GM18507 (cell line): ENCODE data around the gene MAP3K15.

Experiments used
- DNase-seq: peaks from one replicate; pipeline ENCODE4 v3.0.0; 2011; ENCODE audit warnings: low read depth; ENCODE audit not compliant: insufficient read length; ENCODE audit errors: extremely low spot score
- FAIRE-seq: peaks from 2 replicates; lab custom pipeline; 2011; peaks lifted over from hg19 to GRCh38; lab: Jason Lieb, UNC

MAP3K15 gene, protein sequence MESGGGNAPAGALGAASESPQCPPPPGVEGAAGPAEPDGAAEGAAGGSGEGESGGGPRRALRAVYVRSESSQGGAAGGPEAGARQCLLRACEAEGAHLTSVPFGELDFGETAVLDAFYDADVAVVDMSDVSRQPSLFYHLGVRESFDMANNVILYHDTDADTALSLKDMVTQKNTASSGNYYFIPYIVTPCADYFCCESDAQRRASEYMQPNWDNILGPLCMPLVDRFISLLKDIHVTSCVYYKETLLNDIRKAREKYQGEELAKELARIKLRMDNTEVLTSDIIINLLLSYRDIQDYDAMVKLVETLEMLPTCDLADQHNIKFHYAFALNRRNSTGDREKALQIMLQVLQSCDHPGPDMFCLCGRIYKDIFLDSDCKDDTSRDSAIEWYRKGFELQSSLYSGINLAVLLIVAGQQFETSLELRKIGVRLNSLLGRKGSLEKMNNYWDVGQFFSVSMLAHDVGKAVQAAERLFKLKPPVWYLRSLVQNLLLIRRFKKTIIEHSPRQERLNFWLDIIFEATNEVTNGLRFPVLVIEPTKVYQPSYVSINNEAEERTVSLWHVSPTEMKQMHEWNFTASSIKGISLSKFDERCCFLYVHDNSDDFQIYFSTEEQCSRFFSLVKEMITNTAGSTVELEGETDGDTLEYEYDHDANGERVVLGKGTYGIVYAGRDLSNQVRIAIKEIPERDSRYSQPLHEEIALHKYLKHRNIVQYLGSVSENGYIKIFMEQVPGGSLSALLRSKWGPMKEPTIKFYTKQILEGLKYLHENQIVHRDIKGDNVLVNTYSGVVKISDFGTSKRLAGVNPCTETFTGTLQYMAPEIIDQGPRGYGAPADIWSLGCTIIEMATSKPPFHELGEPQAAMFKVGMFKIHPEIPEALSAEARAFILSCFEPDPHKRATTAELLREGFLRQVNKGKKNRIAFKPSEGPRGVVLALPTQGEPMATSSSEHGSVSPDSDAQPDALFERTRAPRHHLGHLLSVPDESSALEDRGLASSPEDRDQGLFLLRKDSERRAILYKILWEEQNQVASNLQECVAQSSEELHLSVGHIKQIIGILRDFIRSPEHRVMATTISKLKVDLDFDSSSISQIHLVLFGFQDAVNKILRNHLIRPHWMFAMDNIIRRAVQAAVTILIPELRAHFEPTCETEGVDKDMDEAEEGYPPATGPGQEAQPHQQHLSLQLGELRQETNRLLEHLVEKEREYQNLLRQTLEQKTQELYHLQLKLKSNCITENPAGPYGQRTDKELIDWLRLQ (N-terminal part only)

DNA sequence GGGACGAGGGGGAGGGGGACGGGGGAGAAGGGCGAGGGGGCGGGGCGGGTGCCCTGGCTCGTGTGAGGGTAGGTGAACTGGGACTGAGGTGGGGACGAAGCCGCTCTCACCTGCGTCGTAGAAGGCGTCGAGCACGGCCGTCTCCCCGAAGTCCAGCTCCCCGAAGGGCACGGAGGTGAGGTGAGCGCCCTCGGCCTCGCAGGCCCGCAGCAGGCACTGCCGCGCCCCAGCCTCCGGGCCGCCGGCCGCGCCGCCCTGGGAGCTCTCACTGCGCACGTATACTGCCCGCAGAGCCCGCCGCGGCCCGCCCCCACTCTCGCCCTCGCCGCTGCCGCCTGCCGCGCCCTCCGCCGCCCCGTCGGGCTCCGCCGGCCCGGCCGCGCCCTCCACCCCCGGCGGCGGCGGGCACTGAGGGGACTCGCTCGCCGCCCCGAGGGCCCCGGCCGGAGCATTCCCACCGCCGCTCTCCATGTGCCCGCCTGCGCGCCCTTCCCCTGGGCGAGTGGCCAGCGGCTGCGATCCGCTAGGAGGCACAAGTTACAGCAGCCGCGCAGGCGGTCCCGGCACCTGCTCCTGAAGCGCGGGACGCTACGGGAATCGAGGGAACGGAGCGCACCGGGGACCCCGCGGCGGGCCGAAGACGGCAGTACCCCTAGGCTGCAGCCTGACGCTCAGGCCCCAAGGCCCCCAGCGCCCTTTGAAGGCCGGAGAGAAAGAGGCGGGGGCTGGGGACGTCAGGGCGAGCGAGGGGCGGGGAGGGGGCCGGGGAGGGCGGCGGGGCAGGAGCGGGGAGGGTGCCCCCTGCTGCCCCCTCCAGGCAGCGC, at the start of gene MAP3K15:
TSS of gene MAP3K15 (minus strand) at position 718 of the 824 bp plus-strand sequence. CDS start at position 471, 247 bp downstream.
- FAIRE-seq (no peak), DNase-seq (peak; percentile 12)

DNA sequence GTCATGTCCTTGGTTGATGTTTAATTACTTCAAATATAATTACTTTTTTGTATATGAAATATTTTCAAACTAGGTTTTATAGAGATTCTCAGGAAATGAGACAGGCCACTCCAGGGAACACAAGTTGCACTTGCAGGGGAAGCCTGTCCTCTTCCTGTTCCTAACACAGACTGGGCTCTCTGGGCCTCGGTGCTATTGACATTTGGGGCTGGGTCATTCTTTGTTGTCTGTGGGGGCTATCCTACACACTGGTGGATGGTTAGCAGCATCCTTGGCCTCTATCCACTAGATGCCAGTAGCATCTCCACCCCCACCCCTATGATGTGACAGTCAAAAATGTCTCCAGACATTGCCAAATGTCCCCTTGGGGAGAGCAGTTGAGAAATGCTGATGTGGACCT, 49.3 kb upstream of the MAP3K15 start:
- no peak for DNase-seq
- FAIRE-seq, result no peak

DNA sequence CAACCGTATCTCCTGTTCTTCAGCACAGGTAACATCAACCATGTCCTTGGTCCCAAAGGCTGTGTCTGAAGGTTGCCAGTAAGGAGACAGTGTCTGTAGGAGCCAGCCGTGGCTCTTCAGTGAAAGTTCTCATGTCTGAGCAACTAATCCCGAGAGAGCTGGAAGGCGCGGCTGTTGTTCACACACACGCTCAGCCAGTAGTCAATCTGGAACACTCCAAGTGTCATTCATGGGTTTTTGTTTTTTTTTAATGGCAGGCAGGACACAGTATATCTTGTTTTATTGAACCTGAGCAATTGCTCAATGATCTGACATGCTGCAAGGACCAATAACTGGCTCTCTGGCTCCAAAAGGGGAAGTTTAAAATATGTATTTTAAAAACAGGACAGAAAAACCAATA, 48.4 kb upstream of the MAP3K15 start:
- no peak for FAIRE-seq
- no peak for DNase-seq

DNA sequence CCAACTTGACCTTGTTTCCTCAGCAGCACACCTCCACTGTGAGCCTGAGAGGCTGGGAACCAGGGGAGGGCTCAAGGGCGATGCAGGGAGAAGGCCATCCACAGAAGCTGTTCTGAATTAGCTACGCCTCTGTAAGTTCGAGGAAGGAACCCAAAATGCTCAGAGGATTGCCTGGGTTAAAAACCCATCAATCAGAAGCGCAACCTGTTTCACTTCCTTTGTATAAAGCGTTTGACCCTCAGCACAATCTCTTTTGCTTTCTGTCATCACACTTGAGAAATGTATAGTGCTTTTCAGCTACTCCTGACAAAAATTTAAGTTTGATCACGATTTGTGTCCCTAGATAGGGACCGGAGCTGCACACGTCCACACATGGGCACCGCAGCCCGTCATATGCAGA, 48.0 kb upstream of the MAP3K15 start:
- DNase-seq (no peak), FAIRE-seq (peak; percentile 87)

DNA sequence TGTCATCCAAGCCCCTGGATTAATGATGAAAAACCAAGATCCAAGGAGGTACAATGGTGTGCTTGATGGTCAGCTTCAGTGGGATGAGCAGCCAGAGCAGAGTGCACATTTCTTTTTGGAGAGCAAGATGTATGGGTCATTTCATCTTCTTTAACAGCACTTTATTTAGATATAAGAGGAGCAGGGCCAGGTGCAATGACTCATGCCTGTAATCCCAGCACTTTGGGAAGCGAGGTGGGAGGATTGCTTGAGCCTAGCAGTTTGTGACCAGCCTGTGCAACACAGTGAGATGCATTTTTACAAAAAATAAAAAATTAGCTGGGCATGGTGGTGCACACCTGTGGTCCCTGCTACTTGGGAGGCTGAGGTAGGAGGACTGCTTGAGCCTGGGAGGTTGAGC, 45.3 kb upstream of the MAP3K15 start:
- no peak for FAIRE-seq
- DNase-seq, result no peak

DNA sequence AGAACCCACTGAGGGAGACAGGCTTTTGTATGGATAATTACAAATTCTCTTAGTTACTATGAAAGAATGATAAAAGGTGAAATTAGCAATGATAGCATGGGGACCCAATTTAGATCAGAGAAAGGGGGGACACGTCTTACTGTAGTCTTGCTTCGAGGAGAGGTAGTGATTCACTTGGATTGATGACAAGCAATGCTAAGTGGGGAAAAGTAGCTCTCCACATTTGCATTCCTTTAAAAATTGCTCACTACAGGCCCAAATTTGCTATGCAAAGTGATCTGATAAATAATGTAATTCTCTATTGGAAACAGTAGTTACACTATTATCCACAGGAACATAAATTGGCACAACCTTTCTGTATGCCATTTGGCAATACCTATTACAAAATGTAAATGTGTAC, 42.5 kb upstream of the MAP3K15 start:
- no peak for DNase-seq
- no peak for FAIRE-seq

DNA sequence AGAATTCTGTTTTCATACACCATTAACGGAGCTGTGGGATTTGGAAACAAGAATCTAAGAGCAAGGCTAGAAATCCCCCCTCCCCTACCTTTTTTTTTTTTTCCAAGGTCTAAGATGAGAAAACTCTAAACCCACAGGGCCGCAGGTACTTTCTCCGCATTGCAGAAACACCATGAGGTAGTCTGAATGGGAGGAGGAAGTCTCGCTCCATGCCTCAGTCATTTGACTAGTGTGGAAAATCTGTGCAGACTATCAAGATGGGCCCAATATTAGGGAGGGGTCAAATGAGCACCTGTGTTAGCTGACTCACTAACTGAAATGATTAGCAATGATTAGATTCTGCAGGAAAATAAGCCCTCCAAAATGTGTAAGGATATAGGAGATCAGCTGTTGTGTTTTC, 40.9 kb upstream of the MAP3K15 start:
- no peak for FAIRE-seq
- no peak for DNase-seq

DNA sequence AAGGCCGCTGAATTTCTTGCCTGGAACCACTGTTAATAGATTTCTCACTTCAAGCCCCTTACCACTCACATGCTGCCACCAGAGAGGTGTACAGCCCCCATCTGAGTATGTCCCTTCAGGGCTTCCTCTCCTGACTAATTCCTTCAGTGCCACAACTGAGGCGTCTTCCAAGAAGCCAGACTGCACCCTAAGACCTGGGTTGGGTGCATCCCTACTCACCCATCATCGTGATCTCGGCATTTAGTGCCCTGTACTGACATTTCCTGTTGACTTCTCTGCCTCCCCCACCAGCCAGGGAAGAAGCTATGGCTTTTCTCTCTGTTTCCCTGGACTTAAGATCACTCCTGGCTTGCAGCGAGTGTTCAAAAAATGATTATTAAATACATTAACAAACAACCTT, 40.4 kb upstream of the MAP3K15 start:
- DNase-seq, result no peak
- FAIRE-seq, result no peak

DNA sequence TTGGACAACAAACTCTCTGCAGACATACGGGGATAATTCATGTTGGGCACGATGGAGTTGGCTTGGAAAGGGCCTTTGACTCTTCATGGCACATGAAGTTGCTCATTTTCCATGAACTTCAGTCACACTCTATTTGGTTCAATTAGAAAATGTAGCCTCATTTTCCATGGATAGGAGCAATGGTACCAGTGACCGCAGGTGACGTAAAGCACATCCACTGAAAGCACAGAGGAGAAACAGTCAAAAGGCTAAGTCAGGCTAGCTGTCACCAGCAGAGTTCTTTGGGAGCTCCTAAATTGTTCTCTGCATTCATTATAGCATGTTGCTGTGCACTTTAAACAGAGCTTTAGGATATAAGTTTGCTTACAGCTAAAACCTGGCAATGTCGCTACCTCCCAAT, 39.9 kb upstream of the MAP3K15 start:
- FAIRE-seq (peak; percentile 21), DNase-seq (no peak)

DNA sequence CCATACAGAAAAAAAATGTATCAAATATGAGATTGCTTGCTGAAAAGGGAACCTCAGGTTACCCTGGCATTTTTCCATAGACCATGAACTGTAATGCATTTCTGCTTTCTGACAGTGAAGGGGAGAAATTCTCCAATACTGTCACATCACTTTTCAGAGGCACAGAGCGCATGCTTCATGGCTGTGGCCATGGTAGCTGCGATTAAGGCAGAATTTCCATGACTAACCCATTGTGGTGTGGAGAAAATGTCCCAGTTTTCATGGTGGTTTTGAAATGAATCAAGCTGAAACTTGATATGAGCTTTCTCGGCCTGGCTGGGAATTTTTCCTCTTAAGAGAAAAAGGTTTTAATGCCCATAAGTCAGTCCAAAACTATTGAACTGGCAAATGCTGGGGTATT, 39.5 kb upstream of the MAP3K15 start:
- FAIRE-seq, result peak; percentile 18
- no peak for DNase-seq

DNA sequence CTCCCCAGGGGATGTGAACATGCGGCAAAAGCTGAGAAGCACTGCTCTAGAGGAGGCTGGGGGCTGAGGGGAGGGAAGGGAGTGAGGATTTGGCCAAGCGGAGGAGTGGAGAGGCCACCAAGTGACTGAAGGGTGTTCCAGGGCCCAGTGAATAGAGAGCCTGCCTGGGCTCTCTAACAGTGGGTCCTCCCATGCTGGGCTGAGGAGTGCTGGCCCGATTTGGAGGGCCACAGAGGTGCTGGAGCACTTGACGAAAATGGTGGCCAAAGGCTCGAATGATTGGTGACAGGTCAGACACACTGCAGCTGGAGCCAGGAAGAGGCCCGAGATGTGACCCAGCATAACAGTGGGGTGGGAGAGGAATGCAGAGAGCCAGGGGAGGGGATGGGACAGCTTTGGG, 37.5 kb upstream of the MAP3K15 start:
- no peak for FAIRE-seq

DNA sequence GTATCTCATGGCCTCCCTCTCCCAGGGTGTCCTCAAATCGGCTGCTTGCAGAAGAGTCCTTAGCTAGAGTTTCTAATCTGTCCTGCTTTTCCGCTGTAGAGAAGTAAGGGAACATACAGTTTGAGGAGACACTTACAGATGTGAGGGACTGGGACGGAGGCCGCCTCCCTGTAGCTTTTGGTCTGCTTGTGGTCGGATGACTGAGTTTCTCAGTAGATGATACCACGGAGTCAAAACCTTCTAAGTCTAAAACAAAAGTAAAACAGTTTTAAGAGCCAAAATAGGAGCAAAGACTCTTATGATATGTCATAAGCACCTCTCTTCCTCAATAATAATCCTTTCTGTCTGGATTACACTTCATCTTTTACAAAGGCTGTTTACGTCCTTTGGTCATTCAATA, 34.5 kb upstream of the MAP3K15 start:
- FAIRE-seq (peak; percentile 35), DNase-seq (no peak)

More for the DNA sequence above, 37.5 kb upstream of the MAP3K15 start:
- no peak for DNase-seq

DNA sequence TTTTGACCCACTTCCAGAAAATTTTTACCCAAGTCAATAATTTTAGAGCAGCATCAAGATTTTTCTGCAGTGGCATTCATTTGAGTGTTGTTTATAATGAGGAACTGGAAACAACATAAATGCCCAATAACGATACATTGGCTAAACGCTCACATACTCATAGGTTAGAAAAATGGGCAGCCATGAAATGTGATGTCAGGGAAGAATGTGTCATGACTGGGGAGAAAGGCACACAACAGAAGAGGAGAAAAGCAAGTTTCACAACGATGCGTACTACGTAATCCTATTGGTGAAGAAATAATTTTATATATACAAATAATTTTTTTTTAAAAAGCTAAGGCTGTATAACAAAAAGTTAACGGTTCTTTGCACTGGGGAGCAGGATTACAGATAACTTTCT, 33.6 kb upstream of the MAP3K15 start:
- FAIRE-seq, result no peak
- no peak for DNase-seq

DNA sequence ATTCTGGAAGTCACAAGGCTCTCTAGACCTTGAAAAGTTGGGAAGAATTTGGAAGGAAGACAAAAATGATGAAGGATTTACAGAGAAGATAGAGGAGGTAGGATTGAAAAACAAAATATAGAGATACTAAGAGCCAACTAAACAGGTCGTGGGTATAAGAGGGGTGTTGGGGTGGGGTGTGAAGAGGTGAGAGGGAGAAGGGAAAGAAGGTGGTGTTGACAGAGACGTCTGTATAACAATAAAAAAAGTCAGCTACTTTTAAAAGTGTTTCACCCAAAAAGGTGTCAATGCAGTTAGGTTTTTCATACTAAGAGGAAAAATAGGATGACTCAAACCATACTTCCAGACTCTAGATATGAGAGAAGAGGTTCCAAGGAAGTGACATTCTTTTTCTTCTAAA, 33.0 kb upstream of the MAP3K15 start:
- FAIRE-seq (no peak), DNase-seq (no peak)

DNA sequence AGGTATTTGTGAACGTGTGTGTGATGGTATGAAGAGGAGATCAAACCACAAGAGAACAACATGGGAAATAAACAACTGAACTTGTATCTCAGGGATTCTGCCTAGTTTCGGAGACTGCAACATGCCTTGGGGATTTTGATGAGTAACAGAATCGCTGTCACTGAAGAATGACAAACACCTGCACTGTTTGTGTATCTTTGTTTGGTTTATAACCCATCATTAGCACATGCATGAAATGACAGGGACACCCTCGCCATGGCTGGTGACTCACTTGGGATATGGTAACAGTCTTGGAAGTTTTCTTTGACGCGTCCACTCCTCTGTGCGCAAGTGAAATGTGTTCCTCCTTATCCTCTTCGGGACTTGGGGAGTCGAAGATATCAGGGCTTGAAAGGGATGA, 30.3 kb upstream of the MAP3K15 start:
- FAIRE-seq, result no peak
- no peak for DNase-seq

DNA sequence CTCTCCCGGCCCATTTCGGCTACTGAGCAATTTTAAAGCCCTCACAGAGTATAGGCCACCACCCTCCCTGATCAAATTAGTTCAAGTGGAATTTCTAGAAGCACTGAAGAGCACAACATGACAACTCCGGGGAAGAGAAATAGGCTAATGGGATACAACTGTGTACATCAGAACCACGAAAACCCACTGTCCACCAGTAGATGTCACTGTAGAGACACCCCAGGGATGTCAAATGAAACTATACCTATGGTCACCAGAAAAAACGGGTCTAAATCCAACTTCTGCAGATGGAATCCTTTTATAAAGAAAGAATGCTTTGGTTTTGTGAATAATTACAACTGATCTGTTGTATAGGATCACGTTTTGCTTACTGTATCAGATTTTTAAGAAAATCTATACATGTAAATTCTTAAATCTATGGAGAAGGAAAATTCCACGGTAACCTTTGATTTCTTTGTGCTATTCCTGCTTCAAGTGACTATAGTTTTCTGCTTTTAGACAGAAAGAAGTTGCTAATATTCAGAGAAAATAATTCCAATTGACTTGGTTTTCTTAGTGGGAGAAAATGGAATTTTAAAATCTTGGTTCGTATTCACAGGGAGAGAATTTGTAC, 29.5 kb upstream of the MAP3K15 start:
- FAIRE-seq (peak; percentile 81), DNase-seq (peak; percentile 7)

DNA sequence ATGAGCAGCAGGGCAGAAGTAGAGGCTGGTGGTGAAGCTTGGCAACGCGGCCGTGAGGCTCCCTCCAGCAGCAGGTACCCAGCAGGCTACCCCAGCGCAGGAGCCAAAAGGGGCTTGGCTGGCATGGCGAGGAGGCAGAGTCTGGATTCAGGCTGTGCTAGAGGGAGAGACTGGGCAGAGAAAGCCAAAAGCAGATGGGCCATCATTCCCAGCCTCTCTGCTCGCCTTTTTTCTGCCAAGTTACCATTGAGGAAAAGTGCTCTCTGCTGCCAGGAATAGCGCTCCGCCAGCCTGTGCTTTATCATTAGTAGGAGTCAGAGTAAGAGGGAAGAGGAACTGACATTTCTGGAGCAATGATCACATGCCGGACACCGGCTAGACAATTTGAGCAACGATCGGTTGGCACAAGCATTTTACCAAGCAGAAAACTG, 28.7 kb upstream of the MAP3K15 start:
- FAIRE-seq (no peak), DNase-seq (no peak)

DNA sequence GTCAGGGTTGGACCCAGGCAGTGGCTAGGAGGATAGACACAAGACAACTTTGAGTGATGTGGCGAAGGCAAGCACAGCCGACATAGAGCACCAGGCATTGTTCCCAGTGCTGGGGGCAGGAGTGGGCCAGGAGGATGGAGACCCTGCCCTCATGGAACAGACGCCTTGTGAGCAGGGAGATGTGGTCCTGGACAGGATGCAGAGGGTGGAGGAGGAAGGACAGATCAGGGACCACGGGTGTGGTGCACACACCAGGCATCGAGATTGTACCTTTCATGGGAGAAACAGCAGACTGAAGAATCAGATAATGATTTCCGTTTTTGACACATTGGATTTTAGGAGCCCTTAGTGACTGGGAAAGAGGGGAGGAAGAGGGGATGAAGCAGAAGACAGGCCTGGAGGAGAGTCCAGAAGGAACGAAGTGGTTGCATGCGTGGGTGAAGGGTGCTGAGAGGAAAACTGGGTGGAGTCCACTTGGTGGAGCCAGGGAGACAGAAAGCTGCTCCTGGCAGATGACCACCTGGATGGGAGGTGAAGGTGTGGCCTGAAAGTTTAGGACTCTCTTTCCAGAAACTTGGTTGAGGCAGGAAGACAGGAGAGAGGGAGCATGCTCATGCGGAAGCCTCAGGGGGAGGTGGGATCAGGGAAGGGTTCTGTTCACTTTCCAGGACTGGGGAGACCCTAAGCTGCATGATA, 27.9 kb upstream of the MAP3K15 start:
- no peak for DNase-seq
- no peak for FAIRE-seq
